ENCODE measurements around the gene STARD3NL. TPM values are rescaled to one million over a fixed set of nuclear protein-coding genes. Genes with fewer than 3 reads are reported as not detected.
"Not testable (repeated sequence)": the region's sequence is repeated elsewhere in the genome, so short reads cannot be mapped to it uniquely, and the experiment has no call there.

The STARD3NL gene
- polyA plus RNA-seq, 1 donor (not counting 4 experiments of a cell fraction or from before 2014, with no cell fraction given) = 45.1 TPM

GRCh38 chr7:38171623-38172391 is 6.2 kb upstream of the STARD3NL start:
- Histone ChIP-seq H2AFZ (ENCODE audit: control insufficient read depth, low read length) (no peak overlapping the region), H3K79me2 (ENCODE audit: control insufficient read depth, insufficient read depth, low read length) (no peaks in the 10 kb centered on the region), H3K9me3 (ENCODE audit: control insufficient read depth, low read depth, low read length) (no peaks in the 10 kb centered on the region), H3K27ac (ENCODE audit: control insufficient read depth, insufficient read depth, low read length) (no peak overlapping the region), H4K20me1 (ENCODE audit: control insufficient read depth, extremely low read depth, insufficient read depth, low read length) (no peaks in the 10 kb centered on the region), H3K4me2 (ENCODE audit: control insufficient read depth, extremely low read depth, insufficient read depth, low read depth, low read length) (no peak overlapping the region), H3K27me3 (ENCODE audit: control insufficient read depth, extremely low read depth, insufficient read depth, low read length) (no peaks in the 10 kb centered on the region), H3K36me3 (ENCODE audit: control insufficient read depth in 2 of 2, extremely low read depth in 1 of 2, insufficient read depth in 2 of 2, low read length in 2 of 2) (no peaks in the 10 kb centered on the region), H3K4me3 (ENCODE audit: control insufficient read depth in 2 of 3, extremely low read depth in 1 of 3, insufficient read depth in 2 of 3, low read depth in 1 of 3, low read length in 3 of 3) (no peak overlapping the region), H3K9me1 (ENCODE audit: control insufficient read depth, extremely low read depth, insufficient read depth, low read length) (no peaks in the 10 kb centered on the region), H3K9ac (ENCODE audit: control insufficient read depth, extremely low read depth, insufficient read depth, low read length) (no peak overlapping the region), H3K4me1 (ENCODE audit: control insufficient read depth, extremely low read depth, insufficient read depth, low read length) (no peaks in the 10 kb centered on the region)
- no peak for DNase-seq (ENCODE audit: low read depth, low spot score)
- dilution Hi-C loops (cut with MboI; ENCODE audit: extremely low pct_ligation_motif_present, low sequenced_read_pairs) = no loop called here
- no peak for FAIRE-seq
- TF ChIP-seq EZH2 (IDR thresholded peaks at IDR 0.05; ENCODE audit: low read length) = no peak
- TF ChIP-seq, protein P1, sequence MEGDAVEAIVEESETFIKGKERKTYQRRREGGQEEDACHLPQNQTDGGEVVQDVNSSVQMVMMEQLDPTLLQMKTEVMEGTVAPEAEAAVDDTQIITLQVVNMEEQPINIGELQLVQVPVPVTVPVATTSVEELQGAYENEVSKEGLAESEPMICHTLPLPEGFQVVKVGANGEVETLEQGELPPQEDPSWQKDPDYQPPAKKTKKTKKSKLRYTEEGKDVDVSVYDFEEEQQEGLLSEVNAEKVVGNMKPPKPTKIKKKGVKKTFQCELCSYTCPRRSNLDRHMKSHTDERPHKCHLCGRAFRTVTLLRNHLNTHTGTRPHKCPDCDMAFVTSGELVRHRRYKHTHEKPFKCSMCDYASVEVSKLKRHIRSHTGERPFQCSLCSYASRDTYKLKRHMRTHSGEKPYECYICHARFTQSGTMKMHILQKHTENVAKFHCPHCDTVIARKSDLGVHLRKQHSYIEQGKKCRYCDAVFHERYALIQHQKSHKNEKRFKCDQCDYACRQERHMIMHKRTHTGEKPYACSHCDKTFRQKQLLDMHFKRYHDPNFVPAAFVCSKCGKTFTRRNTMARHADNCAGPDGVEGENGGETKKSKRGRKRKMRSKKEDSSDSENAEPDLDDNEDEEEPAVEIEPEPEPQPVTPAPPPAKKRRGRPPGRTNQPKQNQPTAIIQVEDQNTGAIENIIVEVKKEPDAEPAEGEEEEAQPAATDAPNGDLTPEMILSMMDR (optimal IDR thresholded peaks at IDR 0.05 in 1 of 3, IDR thresholded peaks at IDR 0.05 in 1 of 3, conservative IDR thresholded peaks at IDR 0.05 in 1 of 3; ENCODE audit: extremely low read depth in 1 of 3, insufficient read depth in 2 of 3, low read length in 3 of 3) = no peak

- H3K4me1 ChIP-seq (ENCODE audit: control insufficient read depth, extremely low read depth, insufficient read depth, low read length); H3K4me2 ChIP-seq (ENCODE audit: control insufficient read depth, extremely low read depth, insufficient read depth, low read depth, low read length); H3K27ac ChIP-seq (ENCODE audit: control insufficient read depth, insufficient read depth, low read length); H3K36me3 ChIP-seq (ENCODE audit: control insufficient read depth in 2 of 2, extremely low read depth in 1 of 2, insufficient read depth in 2 of 2, low read length in 2 of 2); DNase-seq (ENCODE audit: low read depth, low spot score); H3K9ac ChIP-seq (ENCODE audit: control insufficient read depth, extremely low read depth, insufficient read depth, low read length); H4K20me1 ChIP-seq (ENCODE audit: control insufficient read depth, extremely low read depth, insufficient read depth, low read length); H3K4me3 ChIP-seq (ENCODE audit: control insufficient read depth in 2 of 3, extremely low read depth in 1 of 3, insufficient read depth in 2 of 3, low read depth in 1 of 3, low read length in 3 of 3); dilution Hi-C loops (cut with MboI; ENCODE audit: extremely low pct_ligation_motif_present, low sequenced_read_pairs); H3K9me1 ChIP-seq (ENCODE audit: control insufficient read depth, extremely low read depth, insufficient read depth, low read length); H3K9me3 ChIP-seq (ENCODE audit: control insufficient read depth, low read depth, low read length); H2AFZ ChIP-seq (ENCODE audit: control insufficient read depth, low read length); FAIRE-seq; H3K27me3 ChIP-seq (ENCODE audit: control insufficient read depth, extremely low read depth, insufficient read depth, low read length): not testable (repeated sequence)
- H3K79me2 ChIP-seq (ENCODE audit: control insufficient read depth, insufficient read depth, low read length) = peaks cover 15% of the 10 kb centered on the region
Measured at GRCh38 chr7:38175547-38175946, 2.5 kb upstream of the STARD3NL start.

GRCh38 chr7:38177621-38178003 is 433 bp upstream of the STARD3NL start:
- TF ChIP-seq EZH2 (IDR thresholded peaks at IDR 0.05; ENCODE audit: low read length) = no peak
- TF ChIP-seq, protein P1 (optimal IDR thresholded peaks at IDR 0.05 in 1 of 3, IDR thresholded peaks at IDR 0.05 in 1 of 3, conservative IDR thresholded peaks at IDR 0.05 in 1 of 3; ENCODE audit: extremely low read depth in 1 of 3, insufficient read depth in 2 of 3, low read length in 3 of 3) = no peak
- Histone ChIP-seq H3K4me1 (ENCODE audit: control insufficient read depth, extremely low read depth, insufficient read depth, low read length) (peaks cover 9% of the 10 kb centered on the region), H3K4me2 (ENCODE audit: control insufficient read depth, extremely low read depth, insufficient read depth, low read depth, low read length) (peak overlapping the region; percentile 92), H3K4me3 (ENCODE audit: control insufficient read depth in 2 of 3, extremely low read depth in 1 of 3, insufficient read depth in 2 of 3, low read depth in 1 of 3, low read length in 3 of 3) (peak overlapping the region; percentile 91 to 93 (median 92)), H3K9me3 (ENCODE audit: control insufficient read depth, low read depth, low read length) (no peaks in the 10 kb centered on the region), H3K27ac (ENCODE audit: control insufficient read depth, insufficient read depth, low read length) (peak overlapping the region; percentile 80), H3K27me3 (ENCODE audit: control insufficient read depth, extremely low read depth, insufficient read depth, low read length) (no peaks in the 10 kb centered on the region), H3K79me2 (ENCODE audit: control insufficient read depth, insufficient read depth, low read length) (peaks cover 27% of the 10 kb centered on the region), H3K9ac (ENCODE audit: control insufficient read depth, extremely low read depth, insufficient read depth, low read length) (peak overlapping the region; percentile 83), H2AFZ (ENCODE audit: control insufficient read depth, low read length) (peak overlapping the region; percentile 95), H3K9me1 (ENCODE audit: control insufficient read depth, extremely low read depth, insufficient read depth, low read length) (no peaks in the 10 kb centered on the region), H3K36me3 (ENCODE audit: control insufficient read depth in 2 of 2, extremely low read depth in 1 of 2, insufficient read depth in 2 of 2, low read length in 2 of 2) (no peaks in the 10 kb centered on the region), H4K20me1 (ENCODE audit: control insufficient read depth, extremely low read depth, insufficient read depth, low read length) (no peaks in the 10 kb centered on the region)
- DNase-seq (ENCODE audit: low read depth, low spot score) (no peak), FAIRE-seq (no peak)
- dilution Hi-C loops (cut with MboI; ENCODE audit: extremely low pct_ligation_motif_present, low sequenced_read_pairs) = no loop called here

Data from keratinocyte (primary cell).